Lung (tissue), 12 donors: Measurements from ENCODE around the gene TSTD1. TPM values are rescaled to one million over a fixed set of nuclear protein-coding genes. Genes with fewer than 3 reads are reported as not detected.

Experiments
- ATAC-seq: fragments of 200-7000 bp; cut with Tn5 transposase; one replicate; pipeline ENCODE4 v1.9.1; 2020; ENCODE audit warnings: moderate number of reproducible peaks; ENCODE audit not compliant: insufficient read depth, low FRiP score
- DNase-seq, 3 donors: peaks; one replicate each; pipeline ENCODE4 v3.0.0-alpha.2; 2013 to 2017
- H3K27ac ChIP-seq, 2 donors: one replicate each; pipeline ENCODE4 v1.5.1; 2013; ENCODE audit warnings: mild to moderate bottlenecking in 2 of 2, moderate library complexity in 2 of 2, control low read depth in 1 of 2, inconsistent platforms in 1 of 2, low read depth in 1 of 2, low read length in 1 of 2
- H3K27me3 ChIP-seq, 3 donors: one replicate each; pipeline ENCODE4 v1.5.1; 2013; ENCODE audit warnings: low read length in 2 of 3; ENCODE audit not compliant: control insufficient read depth in 3 of 3, insufficient read depth in 3 of 3
- H3K36me3 ChIP-seq, 4 donors: one replicate each; pipeline ENCODE4 v1.5.1; 2013; ENCODE audit warnings: low read length in 4 of 4, mild to moderate bottlenecking in 1 of 4, moderate library complexity in 1 of 4; ENCODE audit not compliant: control insufficient read depth in 4 of 4, insufficient read depth in 4 of 4
- H3K4me1 ChIP-seq, 5 donors: one replicate each; pipeline ENCODE4 v1.5.1; 2013; ENCODE audit warnings: low read length in 5 of 5, mild to moderate bottlenecking in 2 of 5, moderate library complexity in 1 of 5; ENCODE audit not compliant: control insufficient read depth in 5 of 5, insufficient read depth in 5 of 5
- H3K4me3 ChIP-seq: one replicate; pipeline ENCODE4 v1.5.1; 2013; ENCODE audit warnings: mild to moderate bottlenecking, control low read depth, moderate library complexity
- H3K9ac ChIP-seq, 2 donors: one replicate each; pipeline ENCODE4 v1.5.1; 2013; ENCODE audit warnings: low read length in 2 of 2, control low read depth in 1 of 2; ENCODE audit not compliant: insufficient read depth in 1 of 2
- H3K9me3 ChIP-seq, 4 donors: one replicate each; pipeline ENCODE4 v1.5.1; 2013; ENCODE audit warnings: low read length in 3 of 4, mild to moderate bottlenecking in 1 of 4, moderate library complexity in 1 of 4; ENCODE audit not compliant: control insufficient read depth in 4 of 4, insufficient read depth in 3 of 4
- WGBS, 2 donors: extraction: QIAGEN DNeasy Blood & Tissue Kit; methylation state at CpG; one replicate each; pipeline ENCODE4 v1.1.7; 2013; 5-methylcytosine and 5-hydroxymethylcytosine counted together
- polyA plus RNA-seq, 2 donors: library from polyadenylated mRNA; stranded (reverse); fragments of 200-250 nt; gene quantifications; one replicate each; pipeline ENCODE4 v1.2.1, GENCODE V29; 2013
- total RNA-seq, 2 donors: library from RNA; depleted of rRNA in 1 of 2; stranded (reverse); fragments of >200 nt in 1 of 2; gene quantifications; one replicate each; pipeline ENCODE4 v1.2.1, GENCODE V29; 2014 to 2021
- TF ChIP-seq, protein P1 (sequence below): IDR thresholded peaks from 2 replicates; pipeline ENCODE4 v1.5.1; 2012; ENCODE audit warnings: mild to moderate bottlenecking; ENCODE audit errors: control extremely low read depth, extremely low read depth
- donor health status: control.
- donor health status: control.
- donor health status: Bipolar disorder and iron deficiency.
- donor health status: healthy.
- donor health status: DM: yes; HTN: yes; CAD: no.

The TSTD1 gene
- total and polyA plus RNA-seq, 4 donors, result 43.2 to 187 (median 72.8) TPM

DNA sequence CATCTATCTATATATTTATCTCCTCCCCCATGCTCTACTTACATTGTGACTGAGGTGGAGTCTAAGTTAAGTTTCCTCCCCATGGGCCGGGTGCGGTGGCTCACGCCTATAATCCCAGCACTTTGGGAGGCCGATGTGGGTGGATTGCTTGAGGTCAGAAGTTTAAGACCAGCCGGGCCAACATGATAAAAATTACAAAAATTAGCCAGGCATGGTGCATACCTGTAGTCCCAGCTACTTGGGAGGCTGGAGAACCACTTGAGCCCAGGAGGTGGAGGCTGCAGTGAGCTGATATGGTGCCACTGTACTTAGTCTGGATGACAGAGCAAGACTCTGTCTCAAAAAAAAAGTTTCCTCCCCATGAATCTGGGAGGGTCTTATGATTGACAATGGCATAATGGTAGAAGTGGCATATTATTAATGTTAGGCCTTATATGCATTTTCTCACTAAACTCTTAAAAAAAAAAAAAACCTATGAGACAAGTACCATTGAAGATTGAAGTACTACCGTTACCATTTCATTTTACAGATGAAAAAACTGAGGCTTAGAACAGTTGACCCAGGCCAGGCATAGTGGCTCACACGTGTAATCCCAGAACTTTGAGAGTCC lies 29.1 kb downstream of the TSTD1 start:
- DNase-seq, result no peak
- Histone ChIP-seq H3K27me3 (no peaks in the 10 kb centered on the region), H3K27ac (peak overlapping the region in 1 of 2 donors; percentile 24), H3K4me3 (no peak overlapping the region), H3K4me1 (peaks cover 4 to 26% (median 14%) of the 10 kb centered on the region in 5 donors), H3K9ac (no peak overlapping the region), H3K36me3 (no peaks in the 10 kb centered on the region), H3K9me3 (no peaks in the 10 kb centered on the region)
- no peak for ATAC-seq
- TF ChIP-seq, protein P1, sequence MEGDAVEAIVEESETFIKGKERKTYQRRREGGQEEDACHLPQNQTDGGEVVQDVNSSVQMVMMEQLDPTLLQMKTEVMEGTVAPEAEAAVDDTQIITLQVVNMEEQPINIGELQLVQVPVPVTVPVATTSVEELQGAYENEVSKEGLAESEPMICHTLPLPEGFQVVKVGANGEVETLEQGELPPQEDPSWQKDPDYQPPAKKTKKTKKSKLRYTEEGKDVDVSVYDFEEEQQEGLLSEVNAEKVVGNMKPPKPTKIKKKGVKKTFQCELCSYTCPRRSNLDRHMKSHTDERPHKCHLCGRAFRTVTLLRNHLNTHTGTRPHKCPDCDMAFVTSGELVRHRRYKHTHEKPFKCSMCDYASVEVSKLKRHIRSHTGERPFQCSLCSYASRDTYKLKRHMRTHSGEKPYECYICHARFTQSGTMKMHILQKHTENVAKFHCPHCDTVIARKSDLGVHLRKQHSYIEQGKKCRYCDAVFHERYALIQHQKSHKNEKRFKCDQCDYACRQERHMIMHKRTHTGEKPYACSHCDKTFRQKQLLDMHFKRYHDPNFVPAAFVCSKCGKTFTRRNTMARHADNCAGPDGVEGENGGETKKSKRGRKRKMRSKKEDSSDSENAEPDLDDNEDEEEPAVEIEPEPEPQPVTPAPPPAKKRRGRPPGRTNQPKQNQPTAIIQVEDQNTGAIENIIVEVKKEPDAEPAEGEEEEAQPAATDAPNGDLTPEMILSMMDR, result no peak
- 70 to 88% methylated on average over 7 of the region's 7 CpGs for WGBS, 2 donors

DNA sequence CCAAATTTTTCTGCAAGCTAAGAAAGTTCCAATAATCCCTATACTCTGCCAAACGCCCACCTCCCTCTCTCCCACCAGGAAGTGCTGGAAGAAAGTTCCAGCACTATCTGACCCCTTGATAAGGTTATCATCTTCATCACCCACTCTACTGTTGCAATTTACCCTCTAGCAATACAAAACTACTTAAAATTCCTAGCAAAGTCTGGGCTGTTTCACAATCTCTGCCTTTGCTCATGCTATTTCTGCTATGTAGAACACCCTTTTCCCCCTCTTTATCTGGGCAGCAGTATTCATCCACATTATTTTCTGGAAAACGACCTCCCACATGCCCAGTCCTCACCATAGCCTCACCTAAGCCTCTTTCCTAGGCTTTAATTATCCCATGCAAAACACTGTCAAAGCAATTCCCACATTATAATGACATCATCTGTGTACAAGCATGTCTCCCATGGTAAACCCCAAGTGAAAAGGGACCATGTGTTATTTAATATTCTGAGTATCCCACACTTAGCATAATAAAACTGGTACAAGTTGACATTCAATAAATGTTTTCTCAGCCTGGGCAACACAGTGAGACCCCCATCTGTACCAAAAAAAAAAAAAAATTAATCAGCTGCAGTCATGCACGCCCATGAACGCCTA lies 29.8 kb downstream of the TSTD1 start:
- no peaks in the 10 kb centered on the region for H3K36me3 ChIP-seq

DNA sequence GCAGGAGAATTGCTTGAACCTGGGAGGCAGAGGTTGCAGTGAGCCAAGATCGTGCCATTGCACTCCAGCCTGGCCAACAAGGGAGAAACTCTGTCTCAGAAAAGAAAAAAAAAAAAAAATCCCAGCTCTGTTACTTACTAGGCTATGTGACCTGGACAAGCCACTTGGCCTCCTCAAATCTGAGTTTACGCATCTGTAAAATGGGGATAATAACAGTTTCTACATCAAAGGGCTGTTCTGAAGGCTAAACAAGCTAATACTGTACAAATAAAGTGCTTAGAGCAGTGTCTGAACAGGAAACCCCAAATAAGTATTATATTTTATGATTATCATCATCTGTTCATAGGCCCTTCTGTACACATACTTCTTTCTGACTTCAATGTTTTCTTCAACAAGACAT lies 31.4 kb downstream of the TSTD1 start:
- Histone ChIP-seq H3K9me3 (no peaks in the 10 kb centered on the region), H3K4me1 (peaks cover 4 to 12% (median 5%) of the 10 kb centered on the region in 5 donors), H3K36me3 (no peaks in the 10 kb centered on the region), H3K9ac (no peak overlapping the region), H3K27me3 (no peaks in the 10 kb centered on the region), H3K27ac (no peak overlapping the region), H3K4me3 (no peak overlapping the region)
- no peak for ATAC-seq
- WGBS, 2 donors, result 96 to 97% methylated on average over 2 of the region's 2 CpGs
- DNase-seq, result no peak
- TF ChIP-seq, protein P1, result no peak

More for the DNA sequence above, 29.8 kb downstream of the TSTD1 start:
- Histone ChIP-seq H3K9ac (no peak overlapping the region), H3K27me3 (no peaks in the 10 kb centered on the region), H3K27ac (peak overlapping the region in 1 of 2 donors; percentile 65), H3K4me1 (peaks cover 4 to 22% (median 12%) of the 10 kb centered on the region in 5 donors), H3K4me3 (no peak overlapping the region), H3K9me3 (no peaks in the 10 kb centered on the region)
- WGBS, 2 donors, result 64 to 81% methylated on average over 4 of the region's 4 CpGs
- peak in 2 of 3 donors; percentile 75 to 82 for DNase-seq
- TF ChIP-seq, protein P1, result no peak
- ATAC-seq, result no peak
